Activated T-helper 1 cell treated with anti-CD3 and anti-CD28 coated beads, Interleukin-12 subunit alpha, Interleukin-12 subunit beta, Interleukin-2, Interleukin-4 antibody, amounts not matched to agents 30 ng/mL and 10 ng/mL and 1 ng/mL, durations not matched to agents 14 hours and 24 hours and 36 hours (primary cell): ENCODE data around the gene NAA16. TPM values are rescaled to one million over a fixed set of nuclear protein-coding genes. Genes with fewer than 3 reads are reported as not detected.
"Not testable (repeated sequence)": the region's sequence is repeated elsewhere in the genome, so short reads cannot be mapped to it uniquely, and the experiment has no call there.

Experiments
- DNase-seq: peaks from one replicate; pipeline ENCODE4 v3.0.0; 2021; ENCODE audit warnings: low spot score
- H3K27ac Mint-ChIP-seq: one replicate; pipeline ENCODE4 v1.8.0; 2021; ENCODE audit warnings: mild to moderate bottlenecking, mixed read lengths
- H3K27me3 Mint-ChIP-seq: one replicate; pipeline ENCODE4 v1.8.0; 2022; ENCODE audit warnings: mild to moderate bottlenecking, moderate library complexity, mixed read lengths; ENCODE audit not compliant: insufficient read depth
- H3K36me3 Mint-ChIP-seq: one replicate; pipeline ENCODE4 v1.8.0; 2021; ENCODE audit warnings: low read depth, mixed read lengths
- H3K4me1 Mint-ChIP-seq: one replicate; pipeline ENCODE4 v1.8.0; 2021; ENCODE audit warnings: low read depth, mixed read lengths
- H3K4me3 Mint-ChIP-seq: one replicate; pipeline ENCODE4 v1.8.0; 2021; ENCODE audit warnings: mild to moderate bottlenecking, moderate library complexity, mixed read lengths
- H3K9me3 Mint-ChIP-seq: one replicate; pipeline ENCODE4 v1.8.0; 2021; ENCODE audit warnings: mixed read lengths
- intact Hi-C: fragments of 100-400 bp; cut with micrococcal nuclease; formaldehyde crosslinking; loops from one replicate; pipeline ENCODE4 v1.15.1; 2024
- total RNA-seq: library from RNA; stranded (reverse); gene quantifications from 2 replicates; pipeline ENCODE4 v1.2.3, GENCODE V29; 2022

NAA16 gene
- total RNA-seq, 1 donor from 2014 or later: 33.4 TPM

DNA sequence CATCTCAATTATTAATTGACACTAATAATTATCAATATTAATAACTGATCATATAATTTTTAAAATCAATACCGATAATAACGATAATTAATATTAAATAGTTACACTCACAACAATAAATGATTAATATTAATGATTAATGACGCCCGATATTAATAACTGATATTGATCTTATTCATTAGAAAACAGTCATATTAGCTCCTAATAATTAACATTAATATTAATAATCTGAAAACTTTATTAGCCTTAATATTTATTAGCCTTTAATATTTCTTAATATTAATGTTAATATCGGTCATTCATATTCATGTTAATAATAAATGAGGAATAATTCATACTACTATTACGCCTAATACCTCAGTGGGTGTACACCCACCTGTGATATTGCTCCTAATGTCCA lies 113.6 kb downstream of the NAA16 start:
- H3K36me3 Mint-ChIP-seq, DNase-seq, H3K9me3 Mint-ChIP-seq, H3K27ac Mint-ChIP-seq, H3K4me3 Mint-ChIP-seq, H3K27me3 Mint-ChIP-seq: not testable (repeated sequence)
- intact Hi-C loops: loop anchor here (5.0 kb wide), 1 partner anchor 43 kb away; no protein-coding TSS in a partner anchor
- peaks cover 14% of the 10 kb centered on the region for H3K4me1 Mint-ChIP-seq

- Mint-ChIP-seq H3K27ac (no peak overlapping the region), H3K4me3 (no peak overlapping the region), H3K36me3 (no peaks in the 10 kb centered on the region), H3K4me1 (peaks cover 14% of the 10 kb centered on the region), H3K9me3 (no peaks in the 10 kb centered on the region), H3K27me3 (peaks cover 7% of the 10 kb centered on the region)
- intact Hi-C loops: loop anchor here (2.0 to 5.0 kb wide), 3 partner anchors 27 to 41 kb away; no protein-coding TSS in a partner anchor
- no peak for DNase-seq
Observed at GRCh38 chr13:41426047-41426446, 115.0 kb downstream of the NAA16 start.

Other genes starting within 250 kb of the NAA16 start
- 13.4 and 14.0 TPM in 2 replicates for gene WBP4, start 249.8 kb upstream of the NAA16 start, total RNA-seq
- gene KBTBD6, start 178.5 kb upstream of the NAA16 start, total RNA-seq: 6.6 and 6.8 TPM in 2 replicates
- 6.2 and 6.3 TPM in 2 replicates for gene KBTBD7, start 116.7 kb upstream of the NAA16 start, total RNA-seq
- 17.5 and 20.2 TPM in 2 replicates for gene MTRF1, start 47.7 kb upstream of the NAA16 start, total RNA-seq
- gene RGCC, start 146.3 kb downstream of the NAA16 start, total RNA-seq: 135 and 139 TPM in 2 replicates